ENCODE measurements around the gene ARL2BP. TPM values are rescaled to one million over a fixed set of nuclear protein-coding genes. Genes with fewer than 3 reads are reported as not detected.

ARL2BP gene
- total and polyA plus RNA-seq, 2 donors (not counting 1 experiment from before 2014, with no cell fraction given): 32.5 to 38.8 TPM

GRCh38 chr16:57260294-57260929 lies 15.4 kb downstream of the ARL2BP start:
- WGBS (ENCODE audit: insufficient coverage): 64% methylated on average over 15 of the region's 16 CpGs
- Histone ChIP-seq H3K9ac (ENCODE audit: low read length) (no peak overlapping the region), H2AFZ (ENCODE audit: insufficient read depth, low read depth, low read length, poor library complexity, severe bottlenecking) (peak overlapping the region; percentile 58), H3K27ac (ENCODE audit: low read length in 2 of 2) (no peak overlapping the region), H3K36me3 (replicated peaks in 1 of 2; ENCODE audit: control extremely low read depth in 1 of 2, control insufficient read depth in 1 of 2, extremely low read depth in 1 of 2, insufficient read depth in 2 of 2, low read length in 1 of 2) (peaks cover 0 to 3% of the 10 kb centered on the region in 2 experiments), H3K4me1 (ENCODE audit: control insufficient read depth in 2 of 2, insufficient read depth in 2 of 2, low read length in 2 of 2) (peaks cover 0 to 15% of the 10 kb centered on the region in 2 donors), H3K27me3 (replicated peaks in 1 of 4; ENCODE audit: control extremely low read depth in 1 of 4, control insufficient read depth in 3 of 4, insufficient read depth in 4 of 4, low read length in 3 of 4) (no peaks in the 10 kb centered on the region), H3K9me3 (ENCODE audit: control extremely low read depth in 1 of 3, control insufficient read depth in 2 of 3, insufficient read depth in 1 of 3, low read length in 2 of 3) (no peaks in the 10 kb centered on the region), H3K4me2 (replicated peaks; ENCODE audit: low read depth, low read length, poor library complexity, severe bottlenecking) (peak overlapping the region; percentile 25), H4K20me1 (ENCODE audit: control insufficient read depth, insufficient read depth, low read length, poor library complexity, severe bottlenecking) (no peaks in the 10 kb centered on the region), H3K79me2 (ENCODE audit: control insufficient read depth, insufficient read depth, low read length) (no peaks in the 10 kb centered on the region), H3K4me3 (ENCODE audit: control extremely low read depth in 1 of 5, extremely low read depth in 1 of 5, insufficient read depth in 1 of 5, low read depth in 2 of 5, low read length in 4 of 5) (no peak overlapping the region)
- Mint-ChIP-seq H3K27ac (peak overlapping the region; percentile 46), H3K27me3 (no peaks in the 10 kb centered on the region), H3K4me3 (peak overlapping the region; percentile 48), H3K4me1 (peaks cover 8% of the 10 kb centered on the region), H3K9me3 (ENCODE audit: insufficient read depth) (no peaks in the 10 kb centered on the region)
- intact Hi-C loops (cut with micrococcal nuclease): no loop called here
- ChIA-PET POLR2A (no interaction called here), CTCF (no interaction called here)
- DNase-seq: peak; percentile 31
- ATAC-seq (ENCODE audit: low read depth): no peak
- TF ChIP-seq CTCF (IDR thresholded peaks at IDR 0.05): no peak
- no peak for TF ChIP-seq EZH2 (IDR thresholded peaks at IDR 0.05; ENCODE audit: borderline replicate concordance, insufficient read depth, low read depth, low read length, poor library complexity, severe bottlenecking)

- no peak overlapping the region for H3K4me3 Mint-ChIP-seq
Observed at GRCh38 chr16:57261806-57262205, 16.7 kb downstream of the ARL2BP start.

More at GRCh38 chr16:57261806-57262205, 16.7 kb downstream of the ARL2BP start:
- POLR2A ChIA-PET: no interaction called here
- TF ChIP-seq CTCF (IDR thresholded peaks at IDR 0.05) (no peak), EZH2 (IDR thresholded peaks at IDR 0.05; ENCODE audit: borderline replicate concordance, insufficient read depth, low read depth, low read length, poor library complexity, severe bottlenecking) (no peak)
- 95% methylated on average over 8 of the region's 9 CpGs for WGBS (ENCODE audit: insufficient coverage)
- Histone ChIP-seq H3K9ac (ENCODE audit: low read length) (no peak overlapping the region), H4K20me1 (ENCODE audit: control insufficient read depth, insufficient read depth, low read length, poor library complexity, severe bottlenecking) (no peaks in the 10 kb centered on the region), H3K79me2 (ENCODE audit: control insufficient read depth, insufficient read depth, low read length) (no peaks in the 10 kb centered on the region), H3K4me3 (ENCODE audit: control extremely low read depth in 1 of 5, extremely low read depth in 1 of 5, insufficient read depth in 1 of 5, low read depth in 2 of 5, low read length in 4 of 5) (no peak overlapping the region), H3K27ac (ENCODE audit: low read length in 2 of 2) (no peak overlapping the region), H3K36me3 (replicated peaks in 1 of 2; ENCODE audit: control extremely low read depth in 1 of 2, control insufficient read depth in 1 of 2, extremely low read depth in 1 of 2, insufficient read depth in 2 of 2, low read length in 1 of 2) (no peaks in the 10 kb centered on the region), H3K4me1 (ENCODE audit: control insufficient read depth in 2 of 2, insufficient read depth in 2 of 2, low read length in 2 of 2) (peaks cover 0 to 15% of the 10 kb centered on the region in 2 donors), H3K4me2 (replicated peaks; ENCODE audit: low read depth, low read length, poor library complexity, severe bottlenecking) (no peak overlapping the region), H2AFZ (ENCODE audit: insufficient read depth, low read depth, low read length, poor library complexity, severe bottlenecking) (no peak overlapping the region), H3K9me3 (ENCODE audit: control extremely low read depth in 1 of 3, control insufficient read depth in 2 of 3, insufficient read depth in 1 of 3, low read length in 2 of 3) (no peaks in the 10 kb centered on the region), H3K27me3 (replicated peaks in 1 of 4; ENCODE audit: control extremely low read depth in 1 of 4, control insufficient read depth in 3 of 4, insufficient read depth in 4 of 4, low read length in 3 of 4) (no peaks in the 10 kb centered on the region)
- CTCF ChIA-PET: no interaction called here
- ATAC-seq (ENCODE audit: low read depth) (no peak), DNase-seq (no peak)
- Mint-ChIP-seq H3K4me1 (peaks cover 9% of the 10 kb centered on the region), H3K27me3 (no peaks in the 10 kb centered on the region), H3K27ac (no peak overlapping the region), H3K9me3 (ENCODE audit: insufficient read depth) (no peaks in the 10 kb centered on the region)
- intact Hi-C loops (cut with micrococcal nuclease): no loop called here

Data from B cell (primary cell).